GM13977 (cell line): ENCODE measurements around the gene ABHD4.

Experiments used
- DNase-seq: peaks from one replicate; pipeline ENCODE4 v3.0.0; 2012; ENCODE audit warnings: low spot score
- in situ Hi-C: fragments of 300-500 bp; cut with MboI; formaldehyde crosslinking; loops from one replicate; pipeline ENCODE4 v1.12.0; 2022; ENCODE audit warnings: low sequenced_read_pairs, low pct_unique_long_range_greater_than_20kb, mixed read lengths, inconsistent platforms; ENCODE audit not compliant: unreplicated experiment
- TF ChIP-seq, protein P1 (sequence below): IDR thresholded peaks from 2 replicates; pipeline ENCODE4 v1.5.1; 2012; ENCODE audit warnings: mild to moderate bottlenecking, control low read depth; ENCODE audit not compliant: insufficient read depth; ENCODE audit errors: extremely low read depth, missing control alignments

ABHD4 gene, protein sequence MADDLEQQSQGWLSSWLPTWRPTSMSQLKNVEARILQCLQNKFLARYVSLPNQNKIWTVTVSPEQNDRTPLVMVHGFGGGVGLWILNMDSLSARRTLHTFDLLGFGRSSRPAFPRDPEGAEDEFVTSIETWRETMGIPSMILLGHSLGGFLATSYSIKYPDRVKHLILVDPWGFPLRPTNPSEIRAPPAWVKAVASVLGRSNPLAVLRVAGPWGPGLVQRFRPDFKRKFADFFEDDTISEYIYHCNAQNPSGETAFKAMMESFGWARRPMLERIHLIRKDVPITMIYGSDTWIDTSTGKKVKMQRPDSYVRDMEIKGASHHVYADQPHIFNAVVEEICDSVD

DNA sequence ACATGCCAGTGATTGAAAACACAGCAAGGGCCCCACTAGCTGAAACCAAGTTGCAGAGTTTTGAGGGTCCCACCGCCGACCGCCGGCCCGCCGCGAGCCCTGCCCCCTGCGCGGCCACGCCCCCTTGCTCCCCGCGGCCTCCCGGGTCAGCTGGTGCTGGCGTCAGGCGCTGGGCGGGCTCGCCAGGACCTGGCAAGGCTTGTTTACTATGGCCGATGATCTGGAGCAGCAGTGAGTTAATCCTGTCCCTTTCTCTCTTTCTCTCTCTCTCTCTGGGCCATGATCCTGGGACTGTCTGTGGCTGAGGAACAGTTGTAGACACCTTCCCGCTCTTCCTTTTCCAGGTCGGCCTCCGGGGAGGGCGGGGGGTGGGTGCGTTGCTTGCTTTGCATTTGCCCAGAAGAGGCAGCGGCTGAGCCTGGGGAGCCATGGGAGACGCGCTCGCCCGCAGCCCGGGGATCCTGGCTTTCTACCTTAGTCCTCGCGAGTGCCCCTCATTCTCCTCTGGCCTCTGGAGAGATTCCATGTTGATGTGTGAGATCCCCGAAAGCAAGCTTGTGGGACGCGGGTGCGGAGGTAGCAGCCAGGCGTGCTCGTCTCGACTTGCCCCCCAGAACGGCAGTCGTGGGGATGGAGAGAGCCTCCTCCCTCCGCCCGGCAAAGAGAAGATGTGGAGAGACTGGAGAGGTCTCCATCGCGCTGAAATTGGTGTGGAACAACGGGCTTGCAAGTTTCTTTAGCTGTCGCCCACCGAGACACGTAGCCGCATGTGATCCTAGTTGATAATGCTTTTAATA is at the start of gene ABHD4:
Gene ABHD4, plus strand, starts transcription at position 202 of the 797 bp plus-strand sequence. Its CDS starts 7 bp downstream, at position 209.
- TF ChIP-seq, protein P1, sequence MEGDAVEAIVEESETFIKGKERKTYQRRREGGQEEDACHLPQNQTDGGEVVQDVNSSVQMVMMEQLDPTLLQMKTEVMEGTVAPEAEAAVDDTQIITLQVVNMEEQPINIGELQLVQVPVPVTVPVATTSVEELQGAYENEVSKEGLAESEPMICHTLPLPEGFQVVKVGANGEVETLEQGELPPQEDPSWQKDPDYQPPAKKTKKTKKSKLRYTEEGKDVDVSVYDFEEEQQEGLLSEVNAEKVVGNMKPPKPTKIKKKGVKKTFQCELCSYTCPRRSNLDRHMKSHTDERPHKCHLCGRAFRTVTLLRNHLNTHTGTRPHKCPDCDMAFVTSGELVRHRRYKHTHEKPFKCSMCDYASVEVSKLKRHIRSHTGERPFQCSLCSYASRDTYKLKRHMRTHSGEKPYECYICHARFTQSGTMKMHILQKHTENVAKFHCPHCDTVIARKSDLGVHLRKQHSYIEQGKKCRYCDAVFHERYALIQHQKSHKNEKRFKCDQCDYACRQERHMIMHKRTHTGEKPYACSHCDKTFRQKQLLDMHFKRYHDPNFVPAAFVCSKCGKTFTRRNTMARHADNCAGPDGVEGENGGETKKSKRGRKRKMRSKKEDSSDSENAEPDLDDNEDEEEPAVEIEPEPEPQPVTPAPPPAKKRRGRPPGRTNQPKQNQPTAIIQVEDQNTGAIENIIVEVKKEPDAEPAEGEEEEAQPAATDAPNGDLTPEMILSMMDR: no peak
- in situ Hi-C loops: loop anchor here (10.0 to 25.0 kb wide), 2 partner anchors 47 to 264 kb away; partner anchors contain the start of genes LRP10 and OR6J1
- DNase-seq: peak; percentile 86

DNA sequence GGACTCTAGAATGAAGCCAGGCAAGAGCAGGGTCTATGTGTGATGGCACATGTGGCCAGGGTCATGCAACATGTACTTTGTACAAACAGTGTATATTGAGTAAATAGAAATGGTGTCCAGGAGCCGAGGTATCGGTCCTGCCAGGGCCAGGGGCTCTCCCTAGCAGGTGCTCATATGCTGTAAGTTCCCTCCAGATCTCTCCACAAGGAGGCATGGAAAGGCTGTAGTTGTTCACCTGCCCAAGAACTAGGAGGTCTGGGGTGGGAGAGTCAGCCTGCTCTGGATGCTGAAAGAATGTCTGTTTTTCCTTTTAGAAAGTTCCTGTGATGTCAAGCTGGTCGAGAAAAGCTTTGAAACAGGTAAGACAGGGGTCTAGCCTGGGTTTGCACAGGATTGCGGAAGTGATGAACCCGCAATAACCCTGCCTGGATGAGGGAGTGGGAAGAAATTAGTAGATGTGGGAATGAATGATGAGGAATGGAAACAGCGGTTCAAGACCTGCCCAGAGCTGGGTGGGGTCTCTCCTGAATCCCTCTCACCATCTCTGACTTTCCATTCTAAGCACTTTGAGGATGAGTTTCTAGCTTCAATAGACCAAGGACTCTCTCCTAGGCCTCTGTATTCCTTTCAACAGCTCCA is 48.7 kb upstream of the ABHD4 start:
- TF ChIP-seq, protein P1: no peak
- in situ Hi-C loops: no loop called here
- no peak for DNase-seq

DNA sequence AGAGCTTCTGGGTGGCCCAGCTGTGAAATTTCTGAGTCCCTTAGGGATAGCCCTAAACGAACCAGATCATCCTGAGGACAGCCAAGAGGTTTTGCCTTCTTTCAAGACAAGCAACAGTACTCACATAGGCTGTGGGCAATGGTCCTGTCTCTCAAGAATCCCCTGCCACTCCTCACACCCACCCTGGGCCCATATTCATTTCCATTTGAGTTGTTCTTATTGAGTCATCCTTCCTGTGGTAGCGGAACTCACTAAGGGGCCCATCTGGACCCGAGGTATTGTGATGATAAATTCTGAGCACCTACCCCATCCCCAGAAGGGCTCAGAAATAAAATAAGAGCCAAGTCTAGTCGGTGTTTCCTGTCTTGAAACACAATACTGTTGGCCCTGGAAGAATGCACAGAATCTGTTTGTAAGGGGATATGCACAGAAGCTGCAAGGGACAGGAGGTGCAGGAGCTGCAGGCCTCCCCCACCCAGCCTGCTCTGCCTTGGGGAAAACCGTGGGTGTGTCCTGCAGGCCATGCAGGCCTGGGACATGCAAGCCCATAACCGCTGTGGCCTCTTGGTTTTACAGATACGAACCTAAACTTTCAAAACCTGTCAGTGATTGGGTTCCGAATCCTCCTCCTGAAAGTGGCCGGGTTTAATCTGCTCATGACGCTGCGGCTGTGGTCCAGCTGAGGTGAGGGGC is 48.0 kb upstream of the ABHD4 start:
- in situ Hi-C loops: no loop called here
- TF ChIP-seq, protein P1: no peak
- DNase-seq: peak; percentile 58

- DNase-seq: no peak
- in situ Hi-C loops: no loop called here
- TF ChIP-seq, protein P1: no peak
These were observed 46.5 kb upstream of the ABHD4 start for GRCh38 chr14:22551605-22551997.

DNA sequence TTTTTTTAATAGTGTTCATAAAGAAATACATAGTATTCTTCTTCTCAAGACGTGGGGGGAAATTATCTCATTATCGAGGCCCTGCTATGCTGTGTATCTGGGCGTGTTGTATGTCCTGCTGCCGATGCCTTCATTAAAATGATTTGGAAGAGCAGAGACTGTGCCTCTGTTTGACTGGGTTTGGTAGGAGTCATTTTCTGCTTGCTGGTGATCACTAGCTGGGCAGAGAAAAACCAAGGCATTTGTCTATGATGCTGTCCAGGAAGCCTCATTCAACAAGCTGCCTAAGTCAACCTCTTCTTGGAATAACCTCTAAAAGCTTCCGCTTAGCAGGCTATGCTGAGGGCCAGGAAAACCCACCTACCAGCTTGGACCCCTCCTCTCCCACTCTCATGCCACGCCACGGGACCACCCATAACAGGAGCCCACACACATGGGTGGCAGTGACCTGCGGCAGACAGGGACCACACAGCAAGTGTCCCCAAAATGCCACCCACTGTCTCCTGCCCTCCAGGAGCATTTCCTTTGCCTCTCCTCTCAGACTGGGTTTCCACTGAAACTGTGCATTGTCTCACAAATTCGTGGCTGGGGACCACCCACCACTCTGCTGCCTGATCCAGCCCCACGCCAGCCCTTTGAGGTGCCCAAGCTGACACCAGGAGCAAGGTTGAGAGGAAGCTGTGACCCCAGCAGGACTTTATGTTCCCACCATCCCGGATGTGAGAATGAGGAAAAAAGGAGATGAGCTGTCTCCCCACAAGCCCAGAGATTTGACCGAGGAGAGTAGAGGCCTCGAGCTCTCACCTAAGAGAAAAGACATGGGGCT is 45.9 kb upstream of the ABHD4 start:
- in situ Hi-C loops: no loop called here
- no peak for DNase-seq
- TF ChIP-seq, protein P1: no peak

GRCh38 chr14:22552827-22553076 is 45.3 kb upstream of the ABHD4 start:
- DNase-seq: no peak
- TF ChIP-seq, protein P1: no peak
- in situ Hi-C loops: no loop called here
